K562 (cell line): ENCODE data around the gene MLLT6. TPM values are rescaled to one million over a fixed set of nuclear protein-coding genes. Genes with fewer than 3 reads are reported as not detected.

Experiments used
- ATF1 ChIP-seq, 2 experiments: fragments of 450-650 bp in 1 of 2; IDR thresholded peaks; 2 replicates each; pipeline ENCODE4 v1.6.1; 2016; ENCODE audit warnings: missing compliant biosample characterization in 1 of 2, missing genetic modification characterization in 1 of 2
- HMG20A ChIP-seq: fragments of 450-650 bp; formaldehyde crosslinking; conservative IDR thresholded peaks from 2 replicates; pipeline ENCODE4 v1.4.0; 2020; ENCODE audit warnings: mild to moderate bottlenecking, mixed read lengths
- MXI1 ChIP-seq: IDR thresholded peaks from 2 replicates; pipeline ENCODE4 v1.6.1; 2011; ENCODE audit warnings: low read depth, mild to moderate bottlenecking, improper control_type of control experiment, low read length
- MYNN ChIP-seq, 2 experiments: sonication (generic); formaldehyde crosslinking in 1 of 2; IDR thresholded peaks; 2 replicates each; pipeline versions ENCODE4 v1.5.0 to v1.6.1; 2016 to 2020; ENCODE audit warnings: antibody characterized with exemption in 1 of 2, missing genetic modification reagents in 1 of 2
- PTRF ChIP-seq: fragments of 450-650 bp; IDR thresholded peaks from 2 replicates; pipeline ENCODE4 v1.6.1; 2016; ENCODE audit warnings: mild to moderate bottlenecking, missing genetic modification characterization, missing compliant biosample characterization
- RBM25 ChIP-seq: fragments of 200-400 bp; formaldehyde crosslinking; IDR thresholded peaks from 2 replicates; pipeline ENCODE4 v1.6.1; 2018; ENCODE audit warnings: low read length, low read depth, moderate library complexity; ENCODE audit not compliant: severe bottlenecking
- RERE ChIP-seq: sonication (generic); formaldehyde crosslinking; IDR thresholded peaks from 2 replicates; pipeline ENCODE4 v1.8.0; 2023; ENCODE audit warnings: missing genetic modification reagents, mild to moderate bottlenecking, borderline replicate concordance
- REST ChIP-seq, 2 experiments: fragments of 450-650 bp; formaldehyde crosslinking in 1 of 2; IDR thresholded peaks; 2 replicates each; pipeline versions ENCODE4 v1.4.0 to v1.6.1; 2014 to 2020; ENCODE audit warnings: mild to moderate bottlenecking in 2 of 2, borderline replicate concordance in 1 of 2, low read depth in 1 of 2
- SMAD1 ChIP-seq: fragments of 150-350 bp; IDR thresholded peaks from 2 replicates; pipeline ENCODE4 v1.6.1; 2014; ENCODE audit warnings: low read length, low read depth; ENCODE audit not compliant: partially characterized antibody
- THRA ChIP-seq: fragments of 450-650 bp; IDR thresholded peaks from 2 replicates; pipeline ENCODE4 v1.6.1; 2017; ENCODE audit warnings: mild to moderate bottlenecking, moderate library complexity
- YBX1 ChIP-seq: fragments of 450-650 bp; IDR thresholded peaks from 2 replicates; pipeline ENCODE4 v1.7.1; 2016; ENCODE audit warnings: mild to moderate bottlenecking
- ZNF354B ChIP-seq: fragments of 250-450 bp; sonication (Bioruptor Pico); IDR thresholded peaks from 2 replicates; pipeline ENCODE4 v1.4.0; 2020
- polyA plus RNA-seq, 8 experiments: library from polyadenylated mRNA; depleted of rRNA in 4 of 8; stranded (reverse) in 5 of 8; unstranded in 3 of 8; fragments of >200 nt; fragmentation: Nextera tagmentation in 2 of 8; fragmentation: Illumina TruSeq in 1 of 8; extraction: Ambion mirVana in 2 of 8; extraction: Trizol in 1 of 8; gene quantifications; 2 replicates each; pipeline versions ENCODE4 v1.2.1 to v1.2.3, GENCODE V29; 2011 to 2014; ENCODE audit warnings: inconsistent platforms in 1 of 8, missing spikeins in 1 of 8
- total RNA-seq, 7 experiments: library from RNA; depleted of rRNA in 6 of 7; stranded (reverse); fragments of >200 nt in 6 of 7; fragmentation: Illumina TruSeq in 2 of 7; extraction: Trizol in 2 of 7; gene quantifications; 2 replicates each; pipeline versions ENCODE4 v1.2.1 to v1.2.3, GENCODE V29; 2011 to 2021; ENCODE audit warnings: low replicate concordance in 1 of 7

The MLLT6 gene
- total and polyA plus RNA-seq, 9 of the 15 experiments (the other 6 are each of a cell fraction or from before 2014, with no cell fraction given): 3.1 to 71.7 (median 30.0) TPM

GRCh38 chr17:38702166-38702915 lies 2.7 kb upstream of the MLLT6 start (continued):
- TF ChIP-seq REST (IDR thresholded peaks at IDR 0.05; ENCODE audit: borderline replicate concordance) (no peak), REST (CRISPR knock-in tag; IDR thresholded peaks at IDR 0.05; ENCODE audit: low read depth) (peak; percentile 41; the same call in 1 of the 2 replicates), SMAD1 (peak; percentile 45), THRA (no peak), MXI1 (no peak), RBM25 (peak; percentile 69), MYNN (IDR thresholded peaks at IDR 0.05) (peak; percentile 82), MYNN (CRISPR knock-in tag; IDR thresholded peaks at IDR 0.05) (no peak), RERE (CRISPR knock-in tag) (no peak), ATF1 (CRISPR knock-in tag; IDR thresholded peaks at IDR 0.05) (no peak), ATF1 (tag; IDR thresholded peaks at IDR 0.05) (no peak), HMG20A (CRISPR knock-in tag) (no peak), PTRF (tag) (no peak), ZNF354B (CRISPR knock-in tag) (no peak), YBX1 (no peak)
